ENCODE data around the gene PLEKHG4. TPM values are rescaled to one million over a fixed set of nuclear protein-coding genes. Genes with fewer than 3 reads are reported as not detected.

The PLEKHG4 gene
- total and polyA plus RNA-seq, 12 donors, result 4.1 to 48.7 (median 11.2) TPM

GRCh38 chr16:67269766-67270165 is 9.6 kb upstream of the PLEKHG4 start:
- TF ChIP-seq CTCF (IDR thresholded peaks at IDR 0.05), result no peak
- DNase-seq, result peak in 1 of 7 donors; percentile 4

GRCh38 chr16:67270931-67271338 is 8.4 kb upstream of the PLEKHG4 start:
- DNase-seq, result no peak
- H3K4me3 ChIP-seq, result no peak overlapping the region
- H3K27ac ChIP-seq, result no peak overlapping the region
- WGBS, 4 donors, result 84 to 92% (median 87%) methylated on average over 9 to 11 of the region's 11 CpGs
- no peaks in the 10 kb centered on the region for H3K36me3 ChIP-seq (replicated peaks in 1 of 2)
- intact Hi-C loops (cut with DNase I), result no loop called here
- H3K9me3 ChIP-seq (replicated peaks in 1 of 3), result no peaks in the 10 kb centered on the region
- no peaks in the 10 kb centered on the region for H3K4me1 ChIP-seq (replicated peaks in 1 of 2)
- no peak for TF ChIP-seq CTCF (IDR thresholded peaks at IDR 0.05)
- H3K27me3 ChIP-seq, result no peaks in the 10 kb centered on the region

More at GRCh38 chr16:67269766-67270165, 9.6 kb upstream of the PLEKHG4 start:
- H3K36me3 ChIP-seq (replicated peaks in 1 of 2), result no peaks in the 10 kb centered on the region
- no peak overlapping the region for H3K4me3 ChIP-seq
- no peak overlapping the region for H3K27ac ChIP-seq
- 50 to 75% (median 61%) methylated on average over 4 to 5 of the region's 5 CpGs for WGBS, 4 donors
- H3K9me3 ChIP-seq (replicated peaks in 1 of 3), result no peaks in the 10 kb centered on the region
- no peaks in the 10 kb centered on the region for H3K27me3 ChIP-seq
- no peaks in the 10 kb centered on the region for H3K4me1 ChIP-seq (replicated peaks in 1 of 2)
- intact Hi-C loops (cut with DNase I), result no loop called here

GRCh38 chr16:67271446-67271845 is 7.9 kb upstream of the PLEKHG4 start:
- no peaks in the 10 kb centered on the region for H3K36me3 ChIP-seq (replicated peaks in 1 of 2)
- H3K27me3 ChIP-seq, result no peaks in the 10 kb centered on the region
- no peak overlapping the region for H3K27ac ChIP-seq
- H3K4me1 ChIP-seq (replicated peaks in 1 of 2), result no peaks in the 10 kb centered on the region
- intact Hi-C loops (cut with DNase I), result no loop called here
- no peak overlapping the region for H3K4me3 ChIP-seq
- DNase-seq, result no peak
- H3K9me3 ChIP-seq (replicated peaks in 1 of 3), result no peaks in the 10 kb centered on the region
- WGBS, 4 donors, result 95 to 100% (median 98%) methylated on average over 3 to 4 of the region's 4 CpGs
- TF ChIP-seq CTCF (IDR thresholded peaks at IDR 0.05) (no peak), POLR2A (IDR thresholded peaks at IDR 0.05) (no peak)

GRCh38 chr16:67275321-67275720 is 4.0 kb upstream of the PLEKHG4 start:
- intact Hi-C loops (cut with DNase I), result no loop called here
- H3K36me3 ChIP-seq (replicated peaks in 1 of 2), result no peaks in the 10 kb centered on the region
- H3K4me1 ChIP-seq (replicated peaks in 1 of 2), result peaks cover 16 to 30% of the 10 kb centered on the region in 2 donors
- TF ChIP-seq POLR2A (IDR thresholded peaks at IDR 0.05) (no peak), CTCF (IDR thresholded peaks at IDR 0.05) (no peak)
- H3K27me3 ChIP-seq, result no peaks in the 10 kb centered on the region
- H3K27ac ChIP-seq, result no peak overlapping the region
- WGBS, 4 donors, result 80 to 93% (median 90%) methylated on average over 2 of the region's 2 CpGs
- DNase-seq, result no peak
- H3K4me3 ChIP-seq, result no peak overlapping the region
- H3K9me3 ChIP-seq (replicated peaks in 1 of 3), result no peaks in the 10 kb centered on the region
